Activated CD4-positive, alpha-beta T cell treated with anti-CD3 and anti-CD28 coated beads, Interleukin-2, Interleukin-4, amounts not matched to agents 100 ng/mL and 50 ng/mL, durations not matched to agents 16 hours and 8 hours (primary cell): ENCODE data around the gene STXBP3.

Experiments
- DNase-seq: peaks from one replicate; pipeline ENCODE4 v3.0.0-alpha.2; 2020; ENCODE audit warnings: low spot score

Gene STXBP3

GRCh38 chr1:108845446-108845845 is 99.0 kb downstream of the STXBP3 start:
- no peak for DNase-seq

- DNase-seq, result no peak
Observed at GRCh38 chr1:108845991-108846390, 99.5 kb downstream of the STXBP3 start.

- DNase-seq, result no peak
Observed at GRCh38 chr1:108847494-108847893, 101.0 kb downstream of the STXBP3 start.

- no peak for DNase-seq
Observed at GRCh38 chr1:108848806-108849205, 102.3 kb downstream of the STXBP3 start.

GRCh38 chr1:108850929-108851328 is 104.5 kb downstream of the STXBP3 start:
- no peak for DNase-seq

- no peak for DNase-seq
Observed at GRCh38 chr1:108851567-108851966, 105.1 kb downstream of the STXBP3 start.

GRCh38 chr1:108852221-108852975 is 105.9 kb downstream of the STXBP3 start:
- DNase-seq, result no peak

- DNase-seq, result no peak
Observed at GRCh38 chr1:108854221-108855019, 107.9 kb downstream of the STXBP3 start.

- DNase-seq, result no peak
Observed at GRCh38 chr1:108856994-108857393, 110.5 kb downstream of the STXBP3 start, which contains the start of gene AKNAD1. Gene AKNAD1, minus strand, starts transcription at chr1:108857094. Its CDS starts 4,430 bp downstream, at chr1:108852664.

- no peak for DNase-seq
Observed at GRCh38 chr1:108858230-108858950, 111.9 kb downstream of the STXBP3 start.
